GM12878 (cell line): ENCODE data around the gene ZNF732. TPM values are rescaled to one million over a fixed set of nuclear protein-coding genes. Genes with fewer than 3 reads are reported as not detected.
A peak's percentile ranks its signal among the peaks of the same experiment; 100 is the strongest.

Experiments used
- ASH2L ChIP-seq: fragments of 300-600, 200-600 bp; sonication (generic); IDR thresholded peaks from 2 replicates; pipeline ENCODE4 v1.6.1; 2017; ENCODE audit warnings: low read depth, mild to moderate bottlenecking, borderline replicate concordance
- ATF7 ChIP-seq: fragments of 450-650 bp; IDR thresholded peaks from 2 replicates; pipeline ENCODE4 v1.6.1; 2016; ENCODE audit warnings: low read depth, mild to moderate bottlenecking
- BMI1 ChIP-seq: fragments of 450-650 bp; IDR thresholded peaks from 2 replicates; pipeline ENCODE4 v1.6.1; 2016; ENCODE audit warnings: mild to moderate bottlenecking, moderate library complexity, borderline replicate concordance
- CHD4 ChIP-seq: fragments of 200-600 bp; sonication (generic); IDR thresholded peaks from 2 replicates; pipeline ENCODE4 v1.6.1; 2016; ENCODE audit warnings: mild to moderate bottlenecking
- CREB1 ChIP-seq: IDR thresholded peaks from 2 replicates; pipeline ENCODE4 v1.6.1; 2012; ENCODE audit warnings: low read depth, mild to moderate bottlenecking, inconsistent platforms
- CREM ChIP-seq: IDR thresholded peaks from 2 replicates; pipeline ENCODE4 v1.6.1; 2014; ENCODE audit warnings: antibody characterized with exemption, low read depth
- E4F1 ChIP-seq: fragments of 450-650 bp; IDR thresholded peaks from 2 replicates; pipeline ENCODE4 v1.6.1; 2018; ENCODE audit warnings: borderline replicate concordance, mild to moderate bottlenecking; ENCODE audit not compliant: partially characterized antibody
- FOS ChIP-seq: IDR thresholded peaks from 3 replicates; pipeline ENCODE4 v1.6.1; 2011; ENCODE audit warnings: borderline replicate concordance; ENCODE audit not compliant: insufficient read length; ENCODE audit errors: extremely low read depth
- HCFC1 ChIP-seq: fragments of 150-350 bp; IDR thresholded peaks from 2 replicates; pipeline ENCODE4 v1.6.1; 2014; ENCODE audit warnings: low read length
- IKZF2 ChIP-seq, 2 experiments: fragments of 450-650 bp; IDR thresholded peaks; 2 replicates each; pipeline ENCODE4 v1.6.1; 2017; ENCODE audit warnings: mild to moderate bottlenecking in 2 of 2, moderate library complexity in 2 of 2
- KLF5 ChIP-seq: fragments of 450-650 bp; IDR thresholded peaks from 2 replicates; pipeline ENCODE4 v1.6.1; 2014; ENCODE audit warnings: mild to moderate bottlenecking; ENCODE audit not compliant: partially characterized antibody
- MTA3 ChIP-seq: IDR thresholded peaks from 2 replicates; pipeline ENCODE4 v1.6.1; 2012; ENCODE audit warnings: low read length, inconsistent platforms, borderline replicate concordance
- NFIC ChIP-seq: IDR thresholded peaks from 2 replicates; pipeline ENCODE4 v1.6.1; 2012; ENCODE audit warnings: low read depth, mild to moderate bottlenecking, inconsistent platforms, low read length, moderate library complexity
- NFXL1 ChIP-seq: fragments of 450-650 bp; IDR thresholded peaks from 2 replicates; pipeline ENCODE4 v1.6.1; 2017; ENCODE audit warnings: antibody characterized with exemption, mild to moderate bottlenecking, borderline replicate concordance
- NFYB ChIP-seq: IDR thresholded peaks from 2 replicates; pipeline ENCODE4 v1.6.1; 2011; ENCODE audit warnings: low read depth, mild to moderate bottlenecking, low read length, improper control_type of control experiment, moderate library complexity; ENCODE audit not compliant: insufficient read depth
- PAX8 ChIP-seq: fragments of 450-650 bp; IDR thresholded peaks from 2 replicates; pipeline ENCODE4 v1.6.1; 2017; ENCODE audit warnings: mild to moderate bottlenecking, moderate library complexity
- RFX5 ChIP-seq: IDR thresholded peaks from 2 replicates; pipeline ENCODE4 v1.6.1; 2011; ENCODE audit warnings: low read depth, low read length, improper control_type of control experiment
- SIN3A ChIP-seq: IDR thresholded peaks from 2 replicates; pipeline ENCODE4 v1.6.1; 2012; ENCODE audit warnings: low read depth, low read length, improper control_type of control experiment
- SMARCA5 ChIP-seq: fragments of 450-650 bp; IDR thresholded peaks from 2 replicates; pipeline ENCODE4 v1.6.1; 2017; ENCODE audit warnings: mild to moderate bottlenecking
- SMC3 ChIP-seq: IDR thresholded peaks from 2 replicates; pipeline ENCODE4 v1.6.1; 2011; ENCODE audit warnings: low read length, improper control_type of control experiment, borderline replicate concordance
- STAT1 ChIP-seq: fragments of 450-650 bp; conservative IDR thresholded peaks from 2 replicates; pipeline ENCODE4 v1.6.1; 2014; ENCODE audit warnings: antibody characterized with exemption, mild to moderate bottlenecking
- TCF7 ChIP-seq: IDR thresholded peaks from 2 replicates; pipeline ENCODE4 v1.6.1; 2014; ENCODE audit warnings: antibody characterized with exemption, borderline replicate concordance
- YY1 ChIP-seq: IDR thresholded peaks from 2 replicates; pipeline ENCODE4 v1.6.1; 2011; ENCODE audit warnings: low read depth, mild to moderate bottlenecking, low read length
- ZNF217 ChIP-seq: fragments of 450-650 bp; IDR thresholded peaks from 2 replicates; pipeline ENCODE4 v1.6.1; 2017; ENCODE audit warnings: antibody characterized with exemption, mild to moderate bottlenecking
- ZNF24 ChIP-seq: fragments of 450-650 bp; IDR thresholded peaks from 2 replicates; pipeline ENCODE4 v1.6.1; 2017; ENCODE audit warnings: antibody characterized with exemption, mild to moderate bottlenecking
- polyA plus RNA-seq, 11 experiments: library from polyadenylated mRNA; depleted of rRNA in 4 of 11; unstranded in 6 of 11; stranded (reverse) in 5 of 11; fragments of >200 nt; fragmentation: Nextera tagmentation in 4 of 11; fragmentation: Illumina TruSeq in 1 of 11; extraction: Ambion mirVana in 4 of 11; extraction: Trizol in 1 of 11; gene quantifications; 1 replicate in 1 of 11; 2 replicates in 10 of 11; pipeline versions ENCODE4 v1.2.1 to v1.2.3, GENCODE V29; 2011 to 2016; ENCODE audit warnings: inconsistent platforms in 2 of 11, missing spikeins in 2 of 11, low read depth in 1 of 11
- total RNA-seq, 4 experiments: library from RNA; depleted of rRNA in 3 of 4; stranded (reverse); fragments of >200 nt in 3 of 4; fragmentation: Illumina TruSeq in 1 of 4; extraction: Trizol in 1 of 4; gene quantifications; 2 replicates each; pipeline versions ENCODE4 v1.2.1 to v1.2.3, GENCODE V29; 2013 to 2021
- TF ChIP-seq, protein P1 (sequence below): IDR thresholded peaks from 2 replicates; pipeline ENCODE4 v1.6.1; 2012; ENCODE audit warnings: low read depth, low read length, improper control_type of control experiment
- TF ChIP-seq, protein P2 (sequence below): IDR thresholded peaks from 2 replicates; pipeline ENCODE4 v1.6.1; 2011; ENCODE audit warnings: low read depth, low read length, improper control_type of control experiment, borderline replicate concordance

ZNF732 gene
- total and polyA plus RNA-seq, 10 of the 15 experiments (the other 5 are each of a cell fraction or from before 2014, with no cell fraction given) = not detected

GRCh38 chr4:337143-337931, 32.1 kb upstream of the ZNF732 start, which contains the start of gene ZNF141 (continued):
- TF ChIP-seq E4F1 (peak; percentile 77), SIN3A (peak; percentile 55), NFXL1 (no peak), TCF7 (no peak), NFIC (no peak), MTA3 (no peak), CREM (peak; percentile 59; the same call in 1 of the 2 replicates), KLF5 (peak; percentile 49), ASH2L (no peak), CREB1 (peak; percentile 93), NFYB (peak; percentile 95), PAX8 (no peak), ZNF217 (no peak), IKZF2 (IDR thresholded peaks at IDR 0.05) (peak; percentile 25 to 30; a peak in 2 of 4 replicates), STAT1 (peak; percentile 74; the same call in 1 of the 2 replicates), BMI1 (no peak), CHD4 (no peak), ATF7 (peak; percentile 86), HCFC1 (0 out of 2 replicates have a peak, but pooled peaks have one; percentile 7), SMC3 (no peak), RFX5 (no peak), ZNF24 (no peak), YY1 (0 out of 2 replicates have a peak, but pooled peaks have one; percentile 43), FOS (peak; percentile 82), SMARCA5 (peak; percentile 93)
- TF ChIP-seq, protein P1, sequence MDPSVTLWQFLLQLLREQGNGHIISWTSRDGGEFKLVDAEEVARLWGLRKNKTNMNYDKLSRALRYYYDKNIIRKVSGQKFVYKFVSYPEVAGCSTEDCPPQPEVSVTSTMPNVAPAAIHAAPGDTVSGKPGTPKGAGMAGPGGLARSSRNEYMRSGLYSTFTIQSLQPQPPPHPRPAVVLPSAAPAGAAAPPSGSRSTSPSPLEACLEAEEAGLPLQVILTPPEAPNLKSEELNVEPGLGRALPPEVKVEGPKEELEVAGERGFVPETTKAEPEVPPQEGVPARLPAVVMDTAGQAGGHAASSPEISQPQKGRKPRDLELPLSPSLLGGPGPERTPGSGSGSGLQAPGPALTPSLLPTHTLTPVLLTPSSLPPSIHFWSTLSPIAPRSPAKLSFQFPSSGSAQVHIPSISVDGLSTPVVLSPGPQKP = peak; percentile 52; the same call in 1 of the 2 replicates
- TF ChIP-seq, protein P2, sequence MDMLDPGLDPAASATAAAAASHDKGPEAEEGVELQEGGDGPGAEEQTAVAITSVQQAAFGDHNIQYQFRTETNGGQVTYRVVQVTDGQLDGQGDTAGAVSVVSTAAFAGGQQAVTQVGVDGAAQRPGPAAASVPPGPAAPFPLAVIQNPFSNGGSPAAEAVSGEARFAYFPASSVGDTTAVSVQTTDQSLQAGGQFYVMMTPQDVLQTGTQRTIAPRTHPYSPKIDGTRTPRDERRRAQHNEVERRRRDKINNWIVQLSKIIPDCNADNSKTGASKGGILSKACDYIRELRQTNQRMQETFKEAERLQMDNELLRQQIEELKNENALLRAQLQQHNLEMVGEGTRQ = no peak
